Glutamatergic neuron (in vitro differentiated cells): Measurements from ENCODE around the gene LNPEP. TPM values are rescaled to one million over a fixed set of nuclear protein-coding genes. Genes with fewer than 3 reads are reported as not detected.

Source experiments
- DNase-seq: peaks from one replicate; pipeline ENCODE4 v3.0.0; 2022
- H3K27ac Mint-ChIP-seq: one replicate; pipeline ENCODE4 v1.8.0; 2020; ENCODE audit warnings: mild to moderate bottlenecking, mixed read lengths, inconsistent platforms; ENCODE audit not compliant: unreplicated experiment
- H3K27me3 Mint-ChIP-seq: one replicate; pipeline ENCODE4 v1.8.0; 2020; ENCODE audit warnings: mild to moderate bottlenecking, moderate library complexity, mixed read lengths, inconsistent platforms; ENCODE audit not compliant: unreplicated experiment
- H3K36me3 Mint-ChIP-seq: one replicate; pipeline ENCODE4 v1.8.0; 2020; ENCODE audit warnings: mild to moderate bottlenecking, mixed read lengths, inconsistent platforms; ENCODE audit not compliant: unreplicated experiment
- H3K4me1 Mint-ChIP-seq: one replicate; pipeline ENCODE4 v1.8.0; 2020; ENCODE audit warnings: mild to moderate bottlenecking, low read depth, mixed read lengths, inconsistent platforms; ENCODE audit not compliant: unreplicated experiment
- H3K4me3 Mint-ChIP-seq: one replicate; pipeline ENCODE4 v1.8.0; 2020; ENCODE audit warnings: mild to moderate bottlenecking, mixed read lengths, inconsistent platforms; ENCODE audit not compliant: unreplicated experiment
- H3K9me3 Mint-ChIP-seq: one replicate; pipeline ENCODE4 v1.8.0; 2020; ENCODE audit warnings: mild to moderate bottlenecking, moderate library complexity, mixed read lengths, inconsistent platforms; ENCODE audit not compliant: unreplicated experiment
- CTCF ChIP-seq: fragments of 200-600 bp; sonication (generic); IDR thresholded peaks from one replicate; pipeline ENCODE4 v1.5.0; 2021; ENCODE audit not compliant: partially characterized antibody, unreplicated experiment
- total RNA-seq: library from RNA; stranded (reverse); fragmentation: NEBNext Ultra II Directional; extraction: Animal tissue kit (Norgen Biotek cat#: 25700); gene quantifications from one replicate; pipeline ENCODE4 v1.2.1, GENCODE V29; 2021; ENCODE audit not compliant: unreplicated experiment

LNPEP gene
- total RNA-seq, 1 donor from 2014 or later: 9.3 TPM

- Mint-ChIP-seq H3K4me3 (no peak overlapping the region), H3K27ac (no peak overlapping the region), H3K27me3 (no peaks in the 10 kb centered on the region), H3K36me3 (no peaks in the 10 kb centered on the region), H3K4me1 (no peaks in the 10 kb centered on the region), H3K9me3 (no peaks in the 10 kb centered on the region)
- DNase-seq: no peak
- no peak for TF ChIP-seq CTCF
These were observed 74.0 kb downstream of the LNPEP start for GRCh38 chr5:97009921-97010320.

DNA sequence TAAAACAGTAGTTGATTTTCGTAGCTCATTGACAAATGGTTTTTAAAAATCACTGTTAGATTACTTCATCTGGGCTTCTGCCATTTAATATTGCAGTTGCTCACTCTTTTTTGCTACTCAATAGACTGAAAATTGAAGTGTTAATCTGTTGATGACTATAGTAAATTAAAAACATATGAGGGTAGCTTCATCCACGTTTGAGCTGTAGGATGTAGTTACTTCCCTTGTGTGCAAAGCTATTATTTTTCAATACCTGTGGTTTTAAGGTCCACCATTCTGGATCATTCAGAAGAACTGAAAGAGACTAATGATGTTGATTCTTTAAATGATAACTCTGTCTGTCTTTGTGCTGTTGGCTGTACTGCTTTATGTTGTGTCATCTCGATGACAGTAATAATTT, 74.7 kb downstream of the LNPEP start:
- Mint-ChIP-seq H3K36me3 (no peaks in the 10 kb centered on the region), H3K4me3 (no peak overlapping the region), H3K9me3 (no peaks in the 10 kb centered on the region), H3K4me1 (no peaks in the 10 kb centered on the region), H3K27me3 (no peaks in the 10 kb centered on the region), H3K27ac (no peak overlapping the region)
- TF ChIP-seq CTCF: no peak
- no peak for DNase-seq

DNA sequence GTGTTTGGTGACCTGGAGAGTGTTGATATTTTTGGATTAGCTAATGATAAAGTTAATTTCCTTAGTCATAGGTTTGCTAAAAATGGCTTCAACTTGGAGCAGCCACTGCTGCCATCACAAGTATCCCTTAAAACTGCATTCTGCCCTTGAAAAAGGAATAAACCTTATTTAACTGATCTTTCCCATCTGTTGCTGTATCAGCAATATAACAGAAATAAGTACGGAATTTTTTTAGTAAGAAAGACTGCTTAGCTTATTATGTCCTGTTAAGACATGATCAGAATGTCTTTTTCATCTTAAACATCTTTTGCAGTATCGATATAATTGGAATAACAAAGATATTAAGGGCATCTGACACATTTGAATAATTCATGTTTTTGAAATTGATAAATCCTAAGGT, 75.7 kb downstream of the LNPEP start:
- no peaks in the 10 kb centered on the region for H3K4me1 Mint-ChIP-seq
- H3K36me3 Mint-ChIP-seq: no peaks in the 10 kb centered on the region
- no peak for DNase-seq
- H3K27ac Mint-ChIP-seq: no peak overlapping the region
- H3K9me3 Mint-ChIP-seq: no peaks in the 10 kb centered on the region
- H3K4me3 Mint-ChIP-seq: no peak overlapping the region
- no peak for TF ChIP-seq CTCF
- H3K27me3 Mint-ChIP-seq: no peaks in the 10 kb centered on the region

- Mint-ChIP-seq H3K4me3 (no peak overlapping the region), H3K4me1 (no peaks in the 10 kb centered on the region), H3K36me3 (no peaks in the 10 kb centered on the region), H3K27me3 (no peaks in the 10 kb centered on the region), H3K27ac (no peak overlapping the region), H3K9me3 (no peaks in the 10 kb centered on the region)
- TF ChIP-seq CTCF: no peak
- DNase-seq: no peak
These were observed 83.7 kb downstream of the LNPEP start for GRCh38 chr5:97019435-97020117.

DNA sequence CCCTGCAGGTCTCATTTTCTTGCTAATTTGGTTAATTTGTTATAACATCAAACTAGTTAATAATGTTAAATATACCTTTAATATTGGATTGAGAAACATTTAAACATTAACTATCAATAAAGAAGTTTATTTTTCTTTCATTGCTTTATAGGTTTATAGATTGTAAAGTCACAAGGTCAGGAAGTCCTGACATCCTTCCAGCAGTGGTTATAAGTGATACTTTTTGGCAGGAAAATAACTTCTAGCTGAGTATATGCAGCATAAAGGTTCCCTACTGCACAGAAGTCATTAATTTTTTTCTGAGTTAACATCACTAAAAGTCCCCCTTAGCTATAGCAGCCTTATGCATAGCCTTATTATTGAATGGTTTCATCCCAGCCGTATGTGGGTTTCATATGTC, 85.5 kb downstream of the LNPEP start:
- H3K4me1 Mint-ChIP-seq: no peaks in the 10 kb centered on the region
- no peak for DNase-seq
- H3K4me3 Mint-ChIP-seq: no peak overlapping the region
- H3K36me3 Mint-ChIP-seq: no peaks in the 10 kb centered on the region
- TF ChIP-seq CTCF: no peak
- H3K9me3 Mint-ChIP-seq: no peaks in the 10 kb centered on the region
- H3K27me3 Mint-ChIP-seq: no peaks in the 10 kb centered on the region
- H3K27ac Mint-ChIP-seq: no peak overlapping the region
